SK-N-SH (cell line): Measurements from ENCODE around the gene SNX6. TPM values are rescaled to one million over a fixed set of nuclear protein-coding genes. Genes with fewer than 3 reads are reported as not detected.

Source experiments
- CTCF ChIA-PET: fragments of 300-600, 350-600 bp; formaldehyde crosslinking; extraction: SDS; loops from one replicate; lab custom pipeline; 2021; lab: Yijun Ruan, JAX
- POLR2A ChIA-PET: fragments of 350-600 bp; sonication (Branson Sonifier 250); formaldehyde crosslinking; extraction: SDS; loops from one replicate; lab custom pipeline; 2020; ENCODE audit warnings: antibody characterized with exemption, inconsistent platforms; lab: Yijun Ruan, JAX
- DNase-seq: peaks from one replicate; pipeline ENCODE4 v3.0.0; 2012
- H2AFZ ChIP-seq: fragments of 200-600 bp; sonication (generic); 2 replicates; pipeline ENCODE4 v1.8.1; 2016; ENCODE audit warnings: antibody characterized with exemption, mild to moderate bottlenecking, low read depth
- H3F3A ChIP-seq: fragments of 200-600 bp; sonication (generic); replicated peaks from 2 replicates; pipeline ENCODE3; 2016; ENCODE audit warnings: antibody characterized with exemption, mild to moderate bottlenecking; ENCODE audit not compliant: insufficient read depth
- H3K27ac ChIP-seq, 2 experiments: fragments of 200-500 bp in 1 of 2; fragments of 200-600 bp in 1 of 2; sonication (Bioruptor generic) in 1 of 2; sonication (generic), shearing (Covaris generic) in 1 of 2; 2 replicates each; pipeline versions ENCODE4 v1.5.1 to v1.6.1; 2014 to 2016; ENCODE audit warnings: low read depth in 2 of 2, inconsistent platforms in 1 of 2, low read length in 1 of 2, mild to moderate bottlenecking in 1 of 2, mixed read lengths in 1 of 2
- H3K27me3 ChIP-seq: fragments of 200-600 bp; sonication (generic), shearing (Covaris generic); 2 replicates; pipeline ENCODE4 v1.6.1; 2016; ENCODE audit warnings: mixed run types; ENCODE audit not compliant: insufficient read depth
- H3K36me3 ChIP-seq, 2 experiments: fragments of 200-500 bp in 1 of 2; fragments of 200-600 bp in 1 of 2; sonication (Bioruptor generic) in 1 of 2; sonication (generic) in 1 of 2; replicated peaks in 1 of 2; 2 replicates each; pipeline versions ENCODE3 to v1.5.1; 2014 to 2016; ENCODE audit warnings: low read length in 1 of 2, mild to moderate bottlenecking in 1 of 2; ENCODE audit not compliant: insufficient read depth in 2 of 2, control insufficient read depth in 1 of 2
- H3K4me1 ChIP-seq, 2 experiments: fragments of 200-500 bp in 1 of 2; fragments of 200-600 bp in 1 of 2; sonication (Bioruptor generic) in 1 of 2; sonication (generic), shearing (Covaris generic) in 1 of 2; 2 replicates each; pipeline versions ENCODE4 v1.5.1 to v1.6.1; 2014 to 2016; ENCODE audit warnings: low read depth in 1 of 2, low read length in 1 of 2, mixed run types in 1 of 2; ENCODE audit not compliant: insufficient read depth in 2 of 2, control insufficient read depth in 1 of 2
- H3K4me2 ChIP-seq: fragments of 200-600 bp; sonication (generic), shearing (Covaris generic); 2 replicates; pipeline ENCODE4 v1.6.1; 2017; ENCODE audit warnings: mixed run types
- H3K4me3 ChIP-seq, 2 experiments: fragments of 200-500 bp in 1 of 2; fragments of 200-600 bp in 1 of 2; sonication (Bioruptor generic) in 1 of 2; sonication (generic), shearing (Covaris generic) in 1 of 2; 2 replicates each; pipeline versions ENCODE4 v1.5.1 to v1.8.1; 2014 to 2016; ENCODE audit warnings: low read depth in 2 of 2, inconsistent platforms in 1 of 2, low read length in 1 of 2, mild to moderate bottlenecking in 1 of 2, mixed read lengths in 1 of 2, moderate library complexity in 1 of 2
- H3K79me2 ChIP-seq: fragments of 200-600 bp; sonication (generic); 2 replicates; pipeline ENCODE4 v1.8.1; 2017; ENCODE audit warnings: mild to moderate bottlenecking; ENCODE audit not compliant: insufficient read depth
- H3K9ac ChIP-seq: fragments of 200-600 bp; sonication (generic); 2 replicates; pipeline ENCODE4 v1.6.1; 2017; ENCODE audit warnings: mixed run types
- H3K9me2 ChIP-seq: fragments of 200-600 bp; sonication (generic); 2 replicates; pipeline ENCODE4 v1.6.1; 2017; ENCODE audit warnings: mixed run types
- H3K9me3 ChIP-seq: fragments of 200-600 bp; sonication (generic); 2 replicates; pipeline ENCODE4 v1.6.1; 2017; ENCODE audit warnings: mixed run types, mild to moderate bottlenecking, moderate library complexity
- H4K20me1 ChIP-seq: fragments of 200-600 bp; sonication (generic); 2 replicates; pipeline ENCODE4 v1.6.1; 2017; ENCODE audit warnings: mild to moderate bottlenecking, mixed run types; ENCODE audit not compliant: insufficient read depth
- CHD2 ChIP-seq: fragments of 150-350 bp; IDR thresholded peaks from 2 replicates; pipeline ENCODE4 v1.6.1; 2018; ENCODE audit warnings: low read length; ENCODE audit not compliant: partially characterized antibody
- CTCF ChIP-seq: fragments of 200-600 bp; sonication (generic); IDR thresholded peaks from 2 replicates; pipeline ENCODE4 v1.6.1; 2017; ENCODE audit warnings: antibody characterized with exemption, mild to moderate bottlenecking, moderate library complexity
- EP300 ChIP-seq, 2 experiments: IDR thresholded peaks; 2 replicates each; pipeline versions ENCODE4 v1.4.0 to v1.6.1; 2012; ENCODE audit warnings: borderline replicate concordance in 1 of 2, low read depth in 1 of 2, low read length in 1 of 2
- EZH2phosphoT487 ChIP-seq: fragments of 200-600 bp; sonication (generic); IDR thresholded peaks from 2 replicates; pipeline ENCODE4 v1.6.1; 2017; ENCODE audit warnings: low read depth, mixed run types, mild to moderate bottlenecking, antibody characterized with exemption, moderate library complexity, borderline replicate concordance
- GABPA ChIP-seq: IDR thresholded peaks from 2 replicates; pipeline ENCODE4 v1.4.0; 2012; ENCODE audit warnings: low read depth, mild to moderate bottlenecking
- GATA2 ChIP-seq: sonication (generic); formaldehyde crosslinking; IDR thresholded peaks from 2 replicates; pipeline ENCODE4 v1.5.0; 2020; ENCODE audit warnings: mild to moderate bottlenecking, missing genetic modification reagents
- JUND ChIP-seq: IDR thresholded peaks from 2 replicates; pipeline ENCODE4 v1.4.0; 2012
- MAX ChIP-seq: IDR thresholded peaks from 2 replicates; pipeline ENCODE4 v1.4.0; 2012; ENCODE audit warnings: low read depth
- RCOR1 ChIP-seq: fragments of 150-350 bp; IDR thresholded peaks from 2 replicates; pipeline ENCODE4 v1.6.1; 2017; ENCODE audit warnings: antibody characterized with exemption, low read length
- REST ChIP-seq: IDR thresholded peaks from 2 replicates; pipeline ENCODE4 v1.6.1; 2012; ENCODE audit warnings: mild to moderate bottlenecking, low read depth, low read length, moderate library complexity
- RFX5 ChIP-seq: IDR thresholded peaks from 2 replicates; pipeline ENCODE4 v1.6.1; 2012; ENCODE audit warnings: mild to moderate bottlenecking, improper control_type of control experiment, low read length
- RXRA ChIP-seq: IDR thresholded peaks from 2 replicates; pipeline ENCODE4 v1.4.0; 2012; ENCODE audit warnings: low read depth, mild to moderate bottlenecking, borderline replicate concordance
- TAF1 ChIP-seq: IDR thresholded peaks from 2 replicates; pipeline ENCODE4 v1.6.1; 2012; ENCODE audit warnings: low read depth, mild to moderate bottlenecking, low read length, moderate library complexity, borderline replicate concordance
- TCF12 ChIP-seq: IDR thresholded peaks from 2 replicates; pipeline ENCODE4 v1.4.0; 2012
- USF2 ChIP-seq: fragments of 150-350 bp; IDR thresholded peaks from 2 replicates; pipeline ENCODE4 v1.6.1; 2017; ENCODE audit warnings: antibody characterized with exemption, low read length, low read depth, borderline replicate concordance
- WGBS: methylation state at CpG from one replicate; pipeline ENCODE4 v1.1.6; 2017; ENCODE audit warnings: low lambda C conversion rate; 5-methylcytosine and 5-hydroxymethylcytosine counted together
- polyA plus RNA-seq, 3 experiments: library from polyadenylated mRNA; depleted of rRNA; stranded (reverse); fragments of >200 nt; gene quantifications; 2 replicates each; pipeline ENCODE4 v1.2.3, GENCODE V29; 2012

The SNX6 gene
- polyA plus RNA-seq, 1 of the 3 experiments (the other 2 are of a cell fraction), result 33.1 TPM

- POLR2A ChIA-PET, result no interaction called here
- DNase-seq, result no peak
- no peaks in the 10 kb centered on the region for H3K9me2 ChIP-seq
These were observed 61.1 kb downstream of the SNX6 start for GRCh38 chr14:34568803-34569202.

GRCh38 chr14:34562776-34563150 is 67.2 kb downstream of the SNX6 start:
- Histone ChIP-seq H3K9me2 (no peaks in the 10 kb centered on the region), H3K9ac (no peak overlapping the region), H3K27me3 (no peaks in the 10 kb centered on the region), H3K79me2 (no peaks in the 10 kb centered on the region), H3K4me1 (no peaks in the 10 kb centered on the region), H3F3A (peaks cover 26% of the 10 kb centered on the region), H3K4me3 (no peak overlapping the region), H3K9me3 (no peaks in the 10 kb centered on the region), H4K20me1 (no peaks in the 10 kb centered on the region), H3K4me2 (no peak overlapping the region), H2AFZ (no peak overlapping the region), H3K27ac (no peak overlapping the region), H3K36me3 (peaks cover 11 to 48% of the 10 kb centered on the region in 2 experiments)
- ChIA-PET POLR2A (no interaction called here), CTCF (no interaction called here)
- WGBS, result 90% methylated on average over 8 of the region's 8 CpGs
- DNase-seq, result no peak
- TF ChIP-seq REST (no peak), CHD2 (no peak), CTCF (no peak), TAF1 (no peak), USF2 (no peak)

More at GRCh38 chr14:34568803-34569202, 61.1 kb downstream of the SNX6 start:
- H3K27ac ChIP-seq, result no peak overlapping the region
- TF ChIP-seq RCOR1, result no peak
- TF ChIP-seq TCF12, result no peak
- no peak for TF ChIP-seq GATA2
- TF ChIP-seq RXRA, result no peak
- TF ChIP-seq GABPA, result no peak
- no peak for TF ChIP-seq EZH2phosphoT487
- TF ChIP-seq RFX5, result no peak
- TF ChIP-seq JUND, result no peak
- TF ChIP-seq MAX, result no peak
- no peak for TF ChIP-seq EP300 (IDR thresholded peaks at IDR 0.05; ENCODE audit: borderline replicate concordance in 1 of 2, low read depth in 1 of 2, low read length in 1 of 2)
- TF ChIP-seq REST, result no peak
- no peak overlapping the region for H3K4me3 ChIP-seq
- H3K36me3 ChIP-seq, result peaks cover 20 to 85% of the 10 kb centered on the region in 2 experiments
- H3F3A ChIP-seq, result peaks cover 20% of the 10 kb centered on the region
- no peaks in the 10 kb centered on the region for H3K27me3 ChIP-seq
- no peaks in the 10 kb centered on the region for H3K4me1 ChIP-seq
- H4K20me1 ChIP-seq, result no peaks in the 10 kb centered on the region
- peaks cover 3% of the 10 kb centered on the region; the same call in 1 of the 2 replicates for H3K79me2 ChIP-seq
- no peak overlapping the region for H3K4me2 ChIP-seq
- H3K9ac ChIP-seq, result no peak overlapping the region
- no peaks in the 10 kb centered on the region for H3K9me3 ChIP-seq
- CTCF ChIA-PET, result no interaction called here
- WGBS, result 97% methylated on average over 13 of the region's 13 CpGs
- H2AFZ ChIP-seq, result no peak overlapping the region
